Epithelial cell of proximal tubule (primary cell): Measurements from ENCODE around the gene MIDN. TPM values are rescaled to one million over a fixed set of nuclear protein-coding genes. Genes with fewer than 3 reads are reported as not detected.

ENCODE experiments used
- DNase-seq: peaks from one replicate; pipeline ENCODE4 v3.0.0-alpha.2; 2011; ENCODE audit warnings: low read depth
- H3K4me3 ChIP-seq: 2 replicates; pipeline ENCODE4 v1.5.1; 2011; ENCODE audit warnings: low read depth, mild to moderate bottlenecking, low read length
- CTCF ChIP-seq: conservative IDR thresholded peaks from 2 replicates; pipeline ENCODE4 v1.5.1; 2012; ENCODE audit warnings: low read depth, mild to moderate bottlenecking, low read length
- total RNA-seq: library from RNA; depleted of rRNA; stranded (reverse); fragments of >200 nt; gene quantifications from 2 replicates; pipeline ENCODE4 v1.2.3, GENCODE V29; 2015

Gene MIDN
- total RNA-seq, 1 donor from 2014 or later = 66.3 TPM

GRCh38 chr19:1230783-1231489 is 17.4 kb upstream of the MIDN start:
- no peak for DNase-seq
- TF ChIP-seq CTCF = no peak
- H3K4me3 ChIP-seq = no peak overlapping the region

GRCh38 chr19:1231729-1232637 is 16.4 kb upstream of the MIDN start:
- no peak overlapping the region for H3K4me3 ChIP-seq
- no peak for TF ChIP-seq CTCF
- no peak for DNase-seq

- no peak overlapping the region for H3K4me3 ChIP-seq
- no peak for DNase-seq
- no peak for TF ChIP-seq CTCF
Measured at GRCh38 chr19:1232652-1233072, 15.7 kb upstream of the MIDN start.

GRCh38 chr19:1233115-1233667 is 15.2 kb upstream of the MIDN start:
- no peak overlapping the region for H3K4me3 ChIP-seq
- TF ChIP-seq CTCF = no peak
- DNase-seq = no peak

- DNase-seq = no peak
- no peak for TF ChIP-seq CTCF
- H3K4me3 ChIP-seq = no peak overlapping the region
Measured at GRCh38 chr19:1234051-1234954, 14.1 kb upstream of the MIDN start.

GRCh38 chr19:1234955-1235380 is 13.4 kb upstream of the MIDN start:
- no peak for DNase-seq
- no peak overlapping the region for H3K4me3 ChIP-seq
- no peak for TF ChIP-seq CTCF
